Amniotic epithelial cell (primary cell): ENCODE data around the gene HEPACAM.

Experiments used
- DNase-seq: peaks from one replicate; pipeline ENCODE4 v3.0.0-alpha.2; 2010; ENCODE audit warnings: low read depth

Gene HEPACAM

GRCh38 chr11:124942466-124943253 lies 6.8 kb upstream of the HEPACAM start:
- no peak for DNase-seq

- no peak for DNase-seq
Measured at GRCh38 chr11:124941703-124942102, 5.9 kb upstream of the HEPACAM start.

GRCh38 chr11:124938970-124939369 lies 3.1 kb upstream of the HEPACAM start:
- no peak for DNase-seq

- DNase-seq = peak; percentile 2
Measured at GRCh38 chr11:124938206-124938765, 2.4 kb upstream of the HEPACAM start.

GRCh38 chr11:124937336-124937935 lies 1.6 kb upstream of the HEPACAM start:
- DNase-seq = no peak

- peak; percentile 89 for DNase-seq
Measured at GRCh38 chr11:124934862-124935547, 842 bp downstream of the HEPACAM start.

GRCh38 chr11:124930799-124931198 lies 5.0 kb downstream of the HEPACAM start:
- no peak for DNase-seq

- DNase-seq = no peak
Measured at GRCh38 chr11:124928942-124929665, 6.7 kb downstream of the HEPACAM start.

- DNase-seq = no peak
Measured at GRCh38 chr11:124923296-124923695, 12.6 kb downstream of the HEPACAM start.

GRCh38 chr11:124922831-124923230 lies 13.0 kb downstream of the HEPACAM start:
- no peak for DNase-seq

- DNase-seq = peak; percentile 59
Measured at GRCh38 chr11:124920870-124921609, 14.8 kb downstream of the HEPACAM start.

GRCh38 chr11:124920356-124920755 lies 15.5 kb downstream of the HEPACAM start:
- no peak for DNase-seq

- no peak for DNase-seq
Measured at GRCh38 chr11:124919898-124920297, 15.9 kb downstream of the HEPACAM start.

GRCh38 chr11:124918950-124919349 lies 16.9 kb downstream of the HEPACAM start, which contains the start of gene HEPN1:
Gene HEPN1, plus strand, starts transcription at chr11:124919250.
- no peak for DNase-seq

GRCh38 chr11:124917115-124917637 lies 18.7 kb downstream of the HEPACAM start:
- DNase-seq = peak; percentile 45

- DNase-seq = no peak
Measured at GRCh38 chr11:124916370-124916710, 19.5 kb downstream of the HEPACAM start.

- no peak for DNase-seq
Measured at GRCh38 chr11:124915541-124916369, 20.1 kb downstream of the HEPACAM start.

GRCh38 chr11:124902616-124903015 lies 33.2 kb downstream of the HEPACAM start:
- DNase-seq = no peak

- peak; percentile 63 for DNase-seq
Measured at GRCh38 chr11:124900464-124900863, 35.4 kb downstream of the HEPACAM start.
